Measurements from ENCODE around the gene TRIM44.
"Not testable (repeated sequence)": the region's sequence is repeated elsewhere in the genome, so short reads cannot be mapped to it uniquely, and the experiment has no call there.

Gene TRIM44

DNA sequence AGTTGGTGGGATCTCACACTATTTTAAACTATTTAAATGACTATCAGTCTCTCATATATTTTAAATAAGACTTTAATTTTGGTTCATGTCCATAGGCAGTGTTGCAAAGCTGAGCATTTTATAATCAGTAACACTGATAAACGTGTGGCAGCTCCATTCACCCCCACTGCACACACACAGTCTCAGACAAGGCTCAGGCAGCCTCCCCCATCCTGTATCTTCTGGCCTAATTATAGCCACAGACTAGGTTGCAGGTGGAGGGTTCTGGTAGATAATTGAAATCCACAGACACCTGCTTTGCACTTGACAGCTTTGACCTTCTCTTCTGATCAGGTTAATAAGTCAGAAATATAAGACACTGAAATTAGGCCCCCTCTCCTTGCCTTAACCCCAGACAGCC, 162.8 kb downstream of the TRIM44 start:
- TF ChIP-seq, protein P1, sequence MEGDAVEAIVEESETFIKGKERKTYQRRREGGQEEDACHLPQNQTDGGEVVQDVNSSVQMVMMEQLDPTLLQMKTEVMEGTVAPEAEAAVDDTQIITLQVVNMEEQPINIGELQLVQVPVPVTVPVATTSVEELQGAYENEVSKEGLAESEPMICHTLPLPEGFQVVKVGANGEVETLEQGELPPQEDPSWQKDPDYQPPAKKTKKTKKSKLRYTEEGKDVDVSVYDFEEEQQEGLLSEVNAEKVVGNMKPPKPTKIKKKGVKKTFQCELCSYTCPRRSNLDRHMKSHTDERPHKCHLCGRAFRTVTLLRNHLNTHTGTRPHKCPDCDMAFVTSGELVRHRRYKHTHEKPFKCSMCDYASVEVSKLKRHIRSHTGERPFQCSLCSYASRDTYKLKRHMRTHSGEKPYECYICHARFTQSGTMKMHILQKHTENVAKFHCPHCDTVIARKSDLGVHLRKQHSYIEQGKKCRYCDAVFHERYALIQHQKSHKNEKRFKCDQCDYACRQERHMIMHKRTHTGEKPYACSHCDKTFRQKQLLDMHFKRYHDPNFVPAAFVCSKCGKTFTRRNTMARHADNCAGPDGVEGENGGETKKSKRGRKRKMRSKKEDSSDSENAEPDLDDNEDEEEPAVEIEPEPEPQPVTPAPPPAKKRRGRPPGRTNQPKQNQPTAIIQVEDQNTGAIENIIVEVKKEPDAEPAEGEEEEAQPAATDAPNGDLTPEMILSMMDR (IDR thresholded peaks at IDR 0.05; ENCODE audit: low read depth, low read length) = no peak
- in situ Hi-C loops (cut with HindIII; ENCODE audit: low sequenced_read_pairs) = no loop called here
- DNase-seq (ENCODE audit: low read depth, low spot score) = no peak
- H3K4me3 ChIP-seq (ENCODE audit: low read depth, low read length) = no peak overlapping the region

GRCh38 chr11:35826006-35826405, 163.4 kb downstream of the TRIM44 start:
- TF ChIP-seq, protein P1 (IDR thresholded peaks at IDR 0.05; ENCODE audit: low read depth, low read length) = no peak
- in situ Hi-C loops (cut with HindIII; ENCODE audit: low sequenced_read_pairs) = no loop called here
- no peak overlapping the region for H3K4me3 ChIP-seq (ENCODE audit: low read depth, low read length)
- no peak for DNase-seq (ENCODE audit: low read depth, low spot score)

DNA sequence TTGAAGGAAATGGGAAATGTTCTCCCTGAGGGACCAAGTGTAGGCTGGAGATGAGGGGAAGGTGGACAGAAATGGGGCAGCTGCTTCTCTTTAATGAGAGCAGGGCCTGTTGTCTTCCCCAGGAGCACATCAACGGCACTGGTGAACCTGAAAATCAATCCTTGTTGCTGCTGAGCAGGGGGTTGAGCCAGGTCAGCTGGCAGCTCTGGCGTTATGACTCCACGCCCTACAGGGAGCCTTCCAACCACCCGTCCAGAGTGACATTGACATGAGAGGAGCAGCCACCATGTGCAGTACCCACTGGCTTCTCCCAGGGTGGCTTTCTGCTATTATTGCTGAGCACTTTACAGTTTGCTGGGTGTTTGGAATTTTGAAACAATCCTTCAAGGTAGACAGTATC, 164.4 kb downstream of the TRIM44 start:
- no peak overlapping the region for H3K4me3 ChIP-seq (ENCODE audit: low read depth, low read length)
- no peak for DNase-seq (ENCODE audit: low read depth, low spot score)
- TF ChIP-seq, protein P1 (IDR thresholded peaks at IDR 0.05; ENCODE audit: low read depth, low read length) = no peak
- in situ Hi-C loops (cut with HindIII; ENCODE audit: low sequenced_read_pairs) = no loop called here

GRCh38 chr11:35836205-35836604, 173.6 kb downstream of the TRIM44 start:
- TF ChIP-seq, protein P1 (IDR thresholded peaks at IDR 0.05; ENCODE audit: low read depth, low read length) = no peak
- in situ Hi-C loops (cut with HindIII; ENCODE audit: low sequenced_read_pairs) = no loop called here
- no peak overlapping the region for H3K4me3 ChIP-seq (ENCODE audit: low read depth, low read length)
- no peak for DNase-seq (ENCODE audit: low read depth, low spot score)

DNA sequence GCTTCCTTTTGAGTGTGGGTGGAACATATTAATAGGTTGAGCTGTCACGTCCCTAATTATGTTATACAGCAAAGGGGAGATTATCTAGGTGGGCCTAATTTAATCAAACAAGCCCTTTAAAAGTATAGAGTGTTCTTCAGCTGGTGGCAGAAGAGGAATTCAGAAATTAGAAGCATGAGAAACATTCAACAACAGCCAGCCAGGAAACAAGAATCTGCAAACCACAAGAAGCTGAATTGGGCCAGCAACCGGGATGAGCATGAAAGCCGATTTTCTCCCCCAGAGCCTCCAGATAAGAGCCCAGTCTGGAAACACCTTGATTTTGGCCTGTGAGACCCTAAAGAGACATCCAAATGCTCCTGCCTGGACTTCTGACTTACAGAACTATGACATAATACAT, 175.5 kb downstream of the TRIM44 start:
- in situ Hi-C loops (cut with HindIII; ENCODE audit: low sequenced_read_pairs) = no loop called here
- DNase-seq (ENCODE audit: low read depth, low spot score) = no peak
- TF ChIP-seq, protein P1 (IDR thresholded peaks at IDR 0.05; ENCODE audit: low read depth, low read length) = no peak
- H3K4me3 ChIP-seq (ENCODE audit: low read depth, low read length) = no peak overlapping the region

DNA sequence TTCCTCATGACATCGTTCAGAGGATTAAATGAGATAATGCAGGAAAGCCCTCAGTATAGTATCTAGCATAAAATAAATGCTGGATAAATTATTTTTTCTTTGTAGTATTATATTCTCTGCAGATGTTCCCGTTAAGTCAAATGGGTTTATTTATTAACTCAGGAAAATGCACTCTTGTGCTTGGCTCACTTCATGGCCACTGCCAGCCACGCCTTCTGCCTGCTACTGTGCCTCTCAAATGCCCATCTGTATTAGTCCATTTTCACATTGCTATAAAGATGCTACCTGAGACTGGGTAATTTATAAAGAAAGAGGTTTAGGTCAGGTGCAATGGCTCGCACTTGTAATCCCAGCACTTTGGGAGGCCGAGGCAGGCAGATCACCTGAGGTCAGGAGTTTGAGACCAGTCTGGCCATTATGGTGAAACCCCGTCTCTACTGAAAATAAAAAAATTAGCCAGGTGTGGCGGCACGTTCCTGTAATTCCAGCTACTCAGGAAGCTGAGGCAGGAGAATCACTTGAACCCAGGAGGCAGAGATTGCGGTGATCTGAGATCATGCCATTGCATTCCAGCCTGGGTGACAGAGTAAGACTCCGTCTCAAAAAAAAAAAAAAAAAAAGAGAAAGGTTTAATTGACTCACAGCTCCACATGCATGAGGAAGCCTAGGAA, 176.3 kb downstream of the TRIM44 start:
- DNase-seq (ENCODE audit: low read depth, low spot score); in situ Hi-C loops (cut with HindIII; ENCODE audit: low sequenced_read_pairs); H3K4me3 ChIP-seq (ENCODE audit: low read depth, low read length): not testable (repeated sequence)

DNA sequence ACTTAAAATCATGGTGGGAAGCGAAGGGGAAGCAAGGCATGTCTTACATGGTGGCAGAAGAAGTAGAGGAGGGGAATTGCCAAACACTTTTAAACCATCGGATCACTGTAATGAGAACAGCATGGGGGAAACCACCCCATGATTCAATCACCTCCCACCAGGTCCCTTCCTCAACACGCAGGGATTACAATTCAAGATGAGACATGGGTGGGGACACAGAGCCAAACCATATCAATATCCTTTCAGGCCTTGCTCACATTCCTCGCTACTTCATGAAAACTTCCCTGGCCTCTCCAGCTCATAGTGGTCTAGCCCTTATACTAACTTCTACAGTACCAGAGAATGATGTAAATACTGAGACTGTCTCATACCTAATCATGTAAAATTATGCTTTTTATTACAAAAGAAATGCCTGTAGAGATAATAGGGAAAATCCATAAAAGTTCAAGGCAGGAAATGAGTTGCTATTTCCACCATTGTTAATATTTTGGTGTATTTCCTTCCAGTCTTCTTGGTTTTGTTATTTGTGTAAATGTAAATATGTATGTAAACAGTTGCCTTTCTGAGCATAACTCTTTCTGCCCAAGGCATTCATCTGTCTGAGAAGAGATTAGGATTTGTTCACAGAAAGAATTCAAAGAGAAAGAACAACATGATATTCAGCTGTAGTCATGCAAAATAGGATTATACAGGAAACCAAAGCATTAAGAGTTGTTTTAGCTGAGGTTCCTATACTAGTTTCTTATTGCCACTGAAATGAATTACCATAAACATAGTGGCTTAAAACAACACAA, 177.0 kb downstream of the TRIM44 start:
- H3K4me3 ChIP-seq (ENCODE audit: low read depth, low read length) = no peak overlapping the region
- no peak for DNase-seq (ENCODE audit: low read depth, low spot score)
- TF ChIP-seq, protein P1 (IDR thresholded peaks at IDR 0.05; ENCODE audit: low read depth, low read length) = no peak
- in situ Hi-C loops (cut with HindIII; ENCODE audit: low sequenced_read_pairs) = no loop called here
